ENCODE results near the gene PIN1.

PIN1 gene

GRCh38 chr19:9891609-9892373 is 56.7 kb downstream of the PIN1 start:
- DNase-seq (ENCODE audit: low read depth) = no peak
